HG03095 (cell line): ENCODE data around the gene SLC5A3.

Source experiments
- ATAC-seq: cut with Tn5 transposase; IDR thresholded peaks from one replicate; pipeline ENCODE4 v1.9.1; 2021; ENCODE audit warnings: moderate library complexity; ENCODE audit not compliant: unreplicated experiment

Gene SLC5A3

GRCh38 chr21:34073032-34073748, at the start of gene SLC5A3, which contains the start of gene MRPS6:
SLC5A3 (plus strand) TSS chr21:34073578; CDS start chr21:34095199, 21,621 bp downstream.
MRPS6 (plus strand) TSS chr21:34073578; CDS start chr21:34073701, 123 bp downstream.
- ATAC-seq = peak; percentile 69

DNA sequence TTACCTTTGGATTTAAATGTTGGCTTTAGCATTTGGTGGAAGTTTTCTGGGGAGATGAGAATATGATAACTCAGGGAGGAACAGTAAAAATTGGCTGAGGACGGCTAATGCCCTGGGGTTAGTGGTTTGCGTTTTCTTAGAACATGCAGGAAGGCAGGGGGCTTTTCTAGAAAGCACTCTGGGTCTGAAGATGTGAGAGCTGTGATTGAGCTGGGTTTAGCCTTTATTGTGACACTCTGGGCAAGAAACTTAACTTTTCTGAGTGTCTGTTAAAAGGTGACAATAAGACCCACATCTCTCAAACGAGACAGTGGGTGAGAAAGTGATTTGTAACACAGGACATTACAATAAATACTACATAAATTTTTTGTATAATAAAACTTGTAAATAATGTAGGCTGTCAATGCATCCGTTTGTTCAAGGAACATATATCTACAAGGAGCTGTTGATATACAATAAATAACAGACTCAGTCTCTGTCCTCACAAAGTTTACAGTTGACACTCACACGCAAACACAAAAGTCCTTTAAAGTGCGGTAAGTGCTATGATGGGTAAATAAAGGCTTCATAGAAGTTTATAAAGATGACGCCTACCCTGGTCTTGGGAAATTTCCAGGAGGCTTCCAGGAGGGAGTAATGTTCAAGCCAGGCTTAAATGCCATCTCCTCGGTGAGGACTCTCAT, 49.5 kb upstream of the SLC5A3 start:
- no peak for ATAC-seq

DNA sequence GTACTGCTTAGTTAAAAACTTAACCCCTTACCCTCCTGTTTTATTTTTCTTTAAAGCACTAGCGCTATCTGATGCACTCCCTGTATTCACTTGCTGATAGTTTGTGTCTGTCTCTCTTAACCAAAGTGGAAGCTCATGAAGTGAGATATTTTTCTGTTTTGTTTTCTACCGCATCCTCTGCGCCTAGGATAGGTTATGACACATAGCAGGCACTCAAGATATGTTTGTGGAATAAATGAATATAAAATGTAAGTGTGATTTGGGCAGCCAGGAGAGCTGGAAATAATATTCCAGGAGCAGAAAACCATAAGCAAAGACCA, 49.0 kb upstream of the SLC5A3 start:
- no peak for ATAC-seq

- no peak for ATAC-seq
Observed at GRCh38 chr21:34027721-34028461, 45.5 kb upstream of the SLC5A3 start.

DNA sequence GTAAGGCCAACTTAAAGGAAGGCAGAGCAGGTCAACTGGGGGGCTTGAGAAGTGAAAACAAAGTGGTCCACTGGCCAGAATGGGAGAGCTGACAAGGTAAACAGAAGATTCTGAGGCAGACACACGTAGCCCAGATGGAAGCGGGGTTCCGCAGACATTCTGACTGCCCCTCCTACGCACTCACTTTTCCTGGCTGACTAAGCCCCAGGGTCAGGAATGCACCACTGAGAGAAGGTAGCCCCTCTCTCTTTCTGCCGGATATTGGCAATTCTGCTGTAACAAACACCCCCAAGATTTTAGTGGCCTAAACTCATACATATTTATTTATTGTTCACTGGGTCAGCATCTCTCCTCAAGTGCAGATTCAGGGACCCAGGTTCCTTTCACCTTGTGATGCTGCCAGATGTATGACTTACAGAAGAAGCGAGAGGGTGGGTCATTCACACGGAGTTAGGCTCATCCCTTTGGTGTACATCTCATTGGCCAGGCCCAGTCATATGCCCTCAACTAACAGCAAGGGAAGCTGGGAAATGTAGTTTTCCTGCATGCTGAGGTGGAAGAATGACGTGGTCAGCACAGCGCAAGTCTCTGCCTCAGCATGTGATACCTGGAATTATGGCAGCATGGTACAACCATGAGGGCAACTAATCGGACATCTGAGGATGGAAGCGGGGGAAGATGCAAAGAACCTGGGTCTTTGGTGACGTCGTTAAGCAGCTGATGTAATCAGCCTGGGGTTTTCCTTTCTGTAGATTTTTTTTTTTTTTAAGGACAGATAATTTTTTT, 43.4 kb upstream of the SLC5A3 start:
- ATAC-seq = peak; percentile 89

DNA sequence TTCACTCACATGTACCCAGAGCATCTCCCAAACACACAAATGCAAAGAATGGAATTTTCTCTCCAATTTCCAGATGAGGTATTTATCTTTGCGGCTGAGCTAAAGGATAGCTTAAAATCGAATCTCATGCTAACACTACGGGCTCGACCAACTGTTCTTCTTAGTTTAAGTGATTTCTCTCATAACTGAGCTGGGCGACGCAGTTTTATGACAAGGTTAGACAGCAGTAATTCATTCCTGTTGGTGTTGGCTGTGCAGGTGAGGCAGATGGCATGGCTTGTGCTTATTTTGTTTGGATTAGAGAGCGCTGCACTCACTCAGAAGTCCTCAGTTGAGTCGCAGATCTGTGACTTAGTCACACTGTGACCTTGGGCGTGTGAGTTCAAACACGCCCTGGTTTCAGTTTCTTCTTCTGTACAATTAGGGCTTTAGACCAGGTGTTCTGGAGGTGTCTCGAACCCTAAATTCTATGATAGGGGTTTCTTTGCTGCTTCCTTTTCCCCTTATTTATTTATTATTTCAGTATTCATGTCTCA, 41.5 kb upstream of the SLC5A3 start:
- no peak for ATAC-seq

DNA sequence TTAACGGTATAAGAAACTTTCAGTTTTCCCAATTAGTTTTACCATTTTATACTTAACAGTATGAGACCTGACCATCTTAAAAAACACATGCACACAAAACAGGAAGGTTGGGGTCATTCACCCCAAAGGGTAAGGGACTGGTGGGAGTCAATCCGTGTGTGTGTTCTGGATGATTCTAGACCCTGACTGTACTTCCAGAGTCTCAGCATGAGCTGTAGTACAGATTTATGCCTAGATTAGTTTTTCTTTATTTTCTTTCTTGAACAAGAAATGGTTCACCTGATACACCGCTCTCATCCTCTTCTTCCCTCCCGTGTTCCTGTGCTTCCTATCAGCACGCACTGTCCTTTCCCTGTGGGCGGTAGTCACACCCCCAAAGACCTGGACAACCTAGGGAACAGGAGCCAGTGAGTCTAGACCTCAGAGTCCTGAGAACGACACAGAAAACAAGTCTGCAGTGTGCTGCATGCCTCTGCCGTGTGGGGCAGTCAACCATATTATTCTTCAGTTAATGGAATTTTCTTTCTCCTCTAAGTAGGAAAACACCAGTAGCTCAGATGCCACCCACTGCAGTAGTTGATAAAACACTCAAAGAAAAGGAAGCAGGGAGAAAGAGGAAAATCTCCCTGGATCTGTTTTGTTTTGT, 38.9 kb upstream of the SLC5A3 start:
- ATAC-seq = no peak

DNA sequence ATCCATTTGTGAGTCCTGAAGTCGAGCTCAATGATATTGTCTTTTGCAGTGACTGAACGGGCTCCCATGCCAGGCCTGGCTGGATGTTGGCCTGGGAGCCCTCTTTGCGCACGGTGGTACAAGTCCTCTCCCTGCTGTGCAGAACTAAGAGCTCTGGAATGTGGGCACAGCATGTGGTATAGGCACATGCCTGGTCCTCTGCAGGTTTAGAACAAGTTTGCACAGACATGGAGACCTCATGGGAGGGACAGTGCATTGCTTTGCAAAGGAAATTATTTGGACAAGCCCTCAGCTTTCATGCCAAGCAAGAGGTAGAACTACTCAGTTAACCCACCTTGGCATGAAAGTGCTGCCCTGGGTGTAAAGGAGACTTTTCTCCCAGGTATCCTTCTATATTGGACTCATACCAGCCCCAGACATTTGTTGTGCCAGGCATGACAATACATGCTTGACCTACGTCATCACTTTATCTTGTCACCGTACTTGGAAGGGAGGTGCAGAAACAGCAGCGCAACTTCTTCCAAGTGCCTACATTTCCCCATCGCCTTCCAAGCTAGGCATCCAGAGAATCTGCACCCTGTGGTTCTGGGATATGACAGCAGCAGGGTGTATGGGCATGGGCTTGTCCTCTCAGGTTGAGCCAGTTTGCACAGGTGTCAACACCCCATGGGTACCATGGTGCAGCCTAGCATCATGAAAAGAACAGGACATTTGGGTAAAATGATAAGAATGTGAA, 37.6 kb upstream of the SLC5A3 start:
- ATAC-seq = no peak

GRCh38 chr21:34037009-34037795, 36.2 kb upstream of the SLC5A3 start:
- no peak for ATAC-seq

DNA sequence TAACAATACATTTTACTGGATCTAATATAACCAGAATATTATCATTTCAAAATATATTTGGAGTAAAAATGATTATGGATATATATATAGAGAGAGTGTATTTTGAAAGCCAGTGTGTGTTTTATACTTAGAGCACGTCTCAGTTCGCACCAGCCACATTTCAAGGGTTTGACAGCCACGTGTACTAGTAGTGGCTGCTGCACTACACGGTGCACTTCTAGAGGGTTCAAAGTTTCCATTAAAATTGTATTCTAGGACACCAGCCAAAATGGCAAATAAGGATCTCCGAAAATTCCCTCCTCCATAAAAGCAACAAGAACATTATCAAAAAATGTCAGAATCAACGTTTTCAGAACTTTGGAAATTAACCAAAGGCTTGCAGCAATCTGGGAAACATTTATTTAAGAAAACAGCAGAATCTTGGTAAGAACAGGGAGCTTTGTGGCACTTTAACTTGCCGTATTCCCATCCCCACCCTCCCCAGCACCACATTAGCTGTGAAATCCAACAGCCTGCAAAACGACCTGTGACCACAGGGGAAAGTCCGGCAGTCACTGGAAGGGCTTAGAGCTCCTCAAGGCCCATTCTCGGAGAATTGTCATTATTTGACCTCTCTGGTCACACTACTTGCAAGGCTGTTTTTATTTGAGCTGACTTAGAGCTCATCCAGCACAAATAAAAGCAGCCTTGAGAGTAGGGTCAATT, 33.5 kb upstream of the SLC5A3 start:
- no peak for ATAC-seq

DNA sequence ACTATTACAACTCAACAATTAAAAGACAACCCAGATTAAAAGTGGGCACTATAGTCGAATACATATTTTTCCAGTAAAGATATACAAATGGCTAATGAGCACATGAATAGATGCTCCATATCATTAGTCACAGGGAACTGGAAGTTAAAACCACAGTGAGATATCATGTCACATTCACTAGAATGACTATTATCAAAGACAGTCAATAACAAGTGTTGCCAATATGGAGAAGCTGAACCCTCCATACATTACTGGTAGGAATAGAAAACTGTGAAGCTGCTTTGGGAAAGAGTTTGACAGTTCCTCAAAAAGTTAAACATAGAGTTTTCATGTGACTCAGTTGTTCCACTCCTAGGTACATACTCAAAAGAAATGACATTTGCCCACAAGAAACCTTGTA, 30.6 kb upstream of the SLC5A3 start:
- no peak for ATAC-seq

GRCh38 chr21:34043333-34043732, 30.0 kb upstream of the SLC5A3 start:
- no peak for ATAC-seq

- no peak for ATAC-seq
Observed at GRCh38 chr21:34046917-34047316, 26.5 kb upstream of the SLC5A3 start.

DNA sequence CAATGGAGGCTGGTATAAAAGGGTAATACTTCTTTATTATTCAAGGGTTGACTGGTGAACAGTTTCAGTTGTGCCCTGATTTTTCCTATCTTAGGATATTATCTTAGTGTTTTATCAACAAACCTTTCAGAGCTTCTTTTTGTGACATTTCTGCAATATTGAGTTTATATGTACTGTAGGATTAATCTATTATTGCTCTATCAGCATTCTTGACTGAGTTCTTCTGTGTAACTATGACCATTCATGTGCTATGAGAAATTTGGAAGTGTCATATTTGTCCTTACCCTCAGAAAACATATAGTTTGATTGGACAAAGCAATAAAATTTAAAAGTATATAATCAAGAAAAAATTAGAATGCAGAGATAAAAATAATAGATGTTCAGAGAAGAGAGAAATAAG, 25.5 kb upstream of the SLC5A3 start:
- no peak for ATAC-seq

DNA sequence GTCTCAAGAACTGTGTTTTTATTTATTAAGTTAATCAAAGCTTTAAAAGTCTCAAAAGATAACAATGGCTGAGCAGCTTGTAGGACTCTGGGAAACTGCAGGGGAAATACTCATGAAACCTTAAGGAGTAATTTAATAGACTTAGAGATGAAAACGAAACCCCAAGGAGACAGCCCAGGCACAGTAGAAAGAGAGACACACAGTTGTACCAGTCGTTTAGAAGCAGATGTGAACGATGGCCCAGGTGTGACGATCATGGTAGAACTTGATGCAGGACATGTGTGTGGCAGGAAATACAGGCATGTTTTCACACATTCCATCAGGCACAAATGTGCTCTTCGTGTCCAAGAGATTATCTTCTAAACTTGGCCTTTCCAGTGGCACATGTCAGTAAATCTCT, 21.2 kb upstream of the SLC5A3 start:
- no peak for ATAC-seq

GRCh38 chr21:34054259-34054658, 19.1 kb upstream of the SLC5A3 start:
- ATAC-seq = no peak

DNA sequence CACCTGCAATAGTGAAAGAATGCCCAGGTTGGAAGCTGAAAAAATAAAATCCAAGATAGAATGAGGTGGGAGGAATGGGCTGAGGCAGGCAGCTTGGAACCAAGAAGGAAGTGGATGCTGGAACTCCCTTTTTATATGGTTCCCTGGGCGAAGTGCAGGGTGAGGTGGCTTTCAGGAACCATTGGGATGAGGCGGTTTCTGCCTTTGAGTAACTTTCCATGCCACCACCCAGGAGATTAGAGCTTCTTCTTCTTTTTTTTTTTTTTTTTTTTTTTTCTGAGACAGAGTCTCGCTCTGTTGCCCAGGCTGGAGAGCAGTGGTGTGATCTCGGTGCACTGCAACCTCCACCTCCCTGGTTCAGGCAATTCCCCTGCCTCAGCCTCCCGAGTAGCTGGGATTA, 17.8 kb upstream of the SLC5A3 start:
- no peak for ATAC-seq

DNA sequence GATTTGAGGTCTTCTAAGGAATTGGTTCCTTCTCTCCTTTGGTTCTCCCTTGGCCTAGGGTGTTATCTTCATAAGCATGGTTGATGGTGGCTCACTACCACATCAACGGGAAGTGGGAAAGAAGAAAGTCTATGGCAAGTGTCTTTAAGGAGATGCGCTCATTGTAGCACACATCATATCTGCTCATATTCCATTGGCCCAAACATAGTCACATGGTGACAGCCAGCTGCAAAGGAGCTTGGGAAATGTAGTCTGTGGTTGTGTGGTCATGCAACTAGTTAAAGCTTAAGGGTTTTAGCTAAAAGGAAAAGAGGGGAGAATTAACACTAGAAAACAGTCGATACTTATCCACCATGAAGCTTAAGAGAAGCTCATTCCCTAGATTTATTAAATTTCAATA, 11.4 kb upstream of the SLC5A3 start:
- no peak for ATAC-seq
